Measurements from ENCODE around the gene SLC37A3. TPM values are rescaled to one million over a fixed set of nuclear protein-coding genes. Genes with fewer than 3 reads are reported as not detected.

SLC37A3 gene
- total RNA-seq, result 63.8 and 72.7 TPM in 2 replicates
- long read RNA-seq, transcript SLC37A3-201 (15 exons, 3,349 nt), result major isoform, 159 of 243 reads
- long read RNA-seq, partial matches to known transcripts, result 19 of 243 reads
- long read RNA-seq, other reads (novel, unspliced or antisense), result 57 of 243 reads

GRCh38 chr7:140397784-140398750 lies at the start of gene SLC37A3:
SLC37A3 (minus strand) TSS chr7:140398530; CDS start chr7:140382526, 16,004 bp downstream.
- peaks cover 27% of the 10 kb centered on the region for H3K4me1 Mint-ChIP-seq (ENCODE audit: unreplicated experiment)
- no peaks in the 10 kb centered on the region for H3K9me3 Mint-ChIP-seq (ENCODE audit: unreplicated experiment)
- peak; percentile 95 for DNase-seq (ENCODE audit: extremely low spot score, unreplicated experiment)
- peaks cover 7% of the 10 kb centered on the region for H3K27me3 Mint-ChIP-seq (ENCODE audit: unreplicated experiment)
- no peak for TF ChIP-seq CTCF (IDR thresholded peaks at IDR 0.05)
- no peaks in the 10 kb centered on the region for H3K36me3 Mint-ChIP-seq (ENCODE audit: unreplicated experiment)
- H3K27ac Mint-ChIP-seq (ENCODE audit: unreplicated experiment), result peak within 1 kb of the TSS; percentile 93
- H3K4me3 Mint-ChIP-seq (ENCODE audit: unreplicated experiment), result peak within 1 kb of the TSS; percentile 96

- Mint-ChIP-seq H3K4me1 (ENCODE audit: unreplicated experiment) (no peaks in the 10 kb centered on the region), H3K4me3 (ENCODE audit: unreplicated experiment) (no peak overlapping the region), H3K9me3 (ENCODE audit: unreplicated experiment) (no peaks in the 10 kb centered on the region), H3K36me3 (ENCODE audit: unreplicated experiment) (peaks cover 11% of the 10 kb centered on the region), H3K27ac (ENCODE audit: unreplicated experiment) (no peak overlapping the region), H3K27me3 (ENCODE audit: unreplicated experiment) (no peaks in the 10 kb centered on the region)
- no peak for DNase-seq (ENCODE audit: extremely low spot score, unreplicated experiment)
- no peak for TF ChIP-seq CTCF (IDR thresholded peaks at IDR 0.05)
Observed at GRCh38 chr7:140447841-140448240, 49.5 kb upstream of the SLC37A3 start.

GRCh38 chr7:140446467-140446866 lies 48.1 kb upstream of the SLC37A3 start:
- Mint-ChIP-seq H3K4me3 (ENCODE audit: unreplicated experiment) (no peak overlapping the region), H3K27me3 (ENCODE audit: unreplicated experiment) (no peaks in the 10 kb centered on the region), H3K36me3 (ENCODE audit: unreplicated experiment) (peaks cover 5% of the 10 kb centered on the region), H3K4me1 (ENCODE audit: unreplicated experiment) (no peaks in the 10 kb centered on the region), H3K9me3 (ENCODE audit: unreplicated experiment) (no peaks in the 10 kb centered on the region), H3K27ac (ENCODE audit: unreplicated experiment) (no peak overlapping the region)
- DNase-seq (ENCODE audit: extremely low spot score, unreplicated experiment), result no peak
- no peak for TF ChIP-seq CTCF (IDR thresholded peaks at IDR 0.05)

GRCh38 chr7:140441519-140441918 lies 43.2 kb upstream of the SLC37A3 start:
- no peak for TF ChIP-seq CTCF (IDR thresholded peaks at IDR 0.05)
- H3K27me3 Mint-ChIP-seq (ENCODE audit: unreplicated experiment), result no peaks in the 10 kb centered on the region
- H3K4me3 Mint-ChIP-seq (ENCODE audit: unreplicated experiment), result no peak overlapping the region
- DNase-seq (ENCODE audit: extremely low spot score, unreplicated experiment), result no peak
- no peaks in the 10 kb centered on the region for H3K4me1 Mint-ChIP-seq (ENCODE audit: unreplicated experiment)
- H3K36me3 Mint-ChIP-seq (ENCODE audit: unreplicated experiment), result no peaks in the 10 kb centered on the region
- no peak overlapping the region for H3K27ac Mint-ChIP-seq (ENCODE audit: unreplicated experiment)
- no peaks in the 10 kb centered on the region for H3K9me3 Mint-ChIP-seq (ENCODE audit: unreplicated experiment)

GRCh38 chr7:140440593-140440992 lies 42.3 kb upstream of the SLC37A3 start:
- Mint-ChIP-seq H3K9me3 (ENCODE audit: unreplicated experiment) (no peaks in the 10 kb centered on the region), H3K36me3 (ENCODE audit: unreplicated experiment) (no peaks in the 10 kb centered on the region), H3K27me3 (ENCODE audit: unreplicated experiment) (no peaks in the 10 kb centered on the region), H3K27ac (ENCODE audit: unreplicated experiment) (no peak overlapping the region), H3K4me3 (ENCODE audit: unreplicated experiment) (no peak overlapping the region), H3K4me1 (ENCODE audit: unreplicated experiment) (no peaks in the 10 kb centered on the region)
- DNase-seq (ENCODE audit: extremely low spot score, unreplicated experiment), result no peak
- TF ChIP-seq CTCF (IDR thresholded peaks at IDR 0.05), result no peak
